ENCODE results near the gene ZNF888.
"Not testable (repeated sequence)": the region's sequence is repeated elsewhere in the genome, so short reads cannot be mapped to it uniquely, and the experiment has no call there.

The ZNF888 gene

GRCh38 chr19:52936151-52936953, 13.1 kb upstream of the ZNF888 start:
- H3K4me3 ChIP-seq (ENCODE audit: low read depth, low read length), result no peak overlapping the region
- TF ChIP-seq, protein P1, sequence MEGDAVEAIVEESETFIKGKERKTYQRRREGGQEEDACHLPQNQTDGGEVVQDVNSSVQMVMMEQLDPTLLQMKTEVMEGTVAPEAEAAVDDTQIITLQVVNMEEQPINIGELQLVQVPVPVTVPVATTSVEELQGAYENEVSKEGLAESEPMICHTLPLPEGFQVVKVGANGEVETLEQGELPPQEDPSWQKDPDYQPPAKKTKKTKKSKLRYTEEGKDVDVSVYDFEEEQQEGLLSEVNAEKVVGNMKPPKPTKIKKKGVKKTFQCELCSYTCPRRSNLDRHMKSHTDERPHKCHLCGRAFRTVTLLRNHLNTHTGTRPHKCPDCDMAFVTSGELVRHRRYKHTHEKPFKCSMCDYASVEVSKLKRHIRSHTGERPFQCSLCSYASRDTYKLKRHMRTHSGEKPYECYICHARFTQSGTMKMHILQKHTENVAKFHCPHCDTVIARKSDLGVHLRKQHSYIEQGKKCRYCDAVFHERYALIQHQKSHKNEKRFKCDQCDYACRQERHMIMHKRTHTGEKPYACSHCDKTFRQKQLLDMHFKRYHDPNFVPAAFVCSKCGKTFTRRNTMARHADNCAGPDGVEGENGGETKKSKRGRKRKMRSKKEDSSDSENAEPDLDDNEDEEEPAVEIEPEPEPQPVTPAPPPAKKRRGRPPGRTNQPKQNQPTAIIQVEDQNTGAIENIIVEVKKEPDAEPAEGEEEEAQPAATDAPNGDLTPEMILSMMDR (IDR thresholded peaks at IDR 0.05; ENCODE audit: low read depth, low read length), result no peak

- TF ChIP-seq, protein P1 (IDR thresholded peaks at IDR 0.05; ENCODE audit: low read depth, low read length), result no peak
- no peak overlapping the region for H3K4me3 ChIP-seq (ENCODE audit: low read depth, low read length)
These were observed 12.2 kb upstream of the ZNF888 start for GRCh38 chr19:52935434-52935833.

GRCh38 chr19:52924641-52925040, 1.4 kb upstream of the ZNF888 start:
- not testable (repeated sequence) for H3K4me3 ChIP-seq (ENCODE audit: low read depth, low read length)

- H3K4me3 ChIP-seq (ENCODE audit: low read depth, low read length), result peak overlapping the region; percentile 78
These were observed 758 bp upstream of the ZNF888 start for GRCh38 chr19:52923778-52924593.

GRCh38 chr19:52917531-52917930, 5.7 kb downstream of the ZNF888 start:
- no peak overlapping the region for H3K4me3 ChIP-seq (ENCODE audit: low read depth, low read length)
- TF ChIP-seq, protein P1 (IDR thresholded peaks at IDR 0.05; ENCODE audit: low read depth, low read length), result no peak

More at GRCh38 chr19:52923778-52924593, 758 bp upstream of the ZNF888 start:
- TF ChIP-seq, protein P1 (IDR thresholded peaks at IDR 0.05; ENCODE audit: low read depth, low read length), result no peak

DNA sequence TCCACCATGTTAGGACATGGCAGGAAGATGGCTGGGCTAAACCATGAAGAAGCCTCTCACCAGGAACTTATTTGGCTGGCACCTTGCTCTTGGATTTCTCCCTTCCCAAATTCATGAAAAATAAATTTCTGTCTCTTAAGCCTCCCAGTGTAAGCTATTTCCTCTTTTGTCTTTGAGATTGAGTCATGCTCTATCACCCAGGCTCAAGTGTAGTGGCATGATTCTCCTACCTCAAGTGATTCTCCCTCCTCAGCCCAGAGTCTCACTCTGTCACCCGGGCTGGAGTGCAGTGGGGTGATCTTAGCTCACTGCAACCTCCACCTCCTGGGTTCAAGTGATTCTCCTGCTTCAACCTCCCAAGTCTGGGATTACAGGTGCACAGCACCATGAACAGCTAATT, 12.6 kb downstream of the ZNF888 start:
- TF ChIP-seq, protein P1 (IDR thresholded peaks at IDR 0.05; ENCODE audit: low read depth, low read length), result no peak
- no peak overlapping the region for H3K4me3 ChIP-seq (ENCODE audit: low read depth, low read length)

DNA sequence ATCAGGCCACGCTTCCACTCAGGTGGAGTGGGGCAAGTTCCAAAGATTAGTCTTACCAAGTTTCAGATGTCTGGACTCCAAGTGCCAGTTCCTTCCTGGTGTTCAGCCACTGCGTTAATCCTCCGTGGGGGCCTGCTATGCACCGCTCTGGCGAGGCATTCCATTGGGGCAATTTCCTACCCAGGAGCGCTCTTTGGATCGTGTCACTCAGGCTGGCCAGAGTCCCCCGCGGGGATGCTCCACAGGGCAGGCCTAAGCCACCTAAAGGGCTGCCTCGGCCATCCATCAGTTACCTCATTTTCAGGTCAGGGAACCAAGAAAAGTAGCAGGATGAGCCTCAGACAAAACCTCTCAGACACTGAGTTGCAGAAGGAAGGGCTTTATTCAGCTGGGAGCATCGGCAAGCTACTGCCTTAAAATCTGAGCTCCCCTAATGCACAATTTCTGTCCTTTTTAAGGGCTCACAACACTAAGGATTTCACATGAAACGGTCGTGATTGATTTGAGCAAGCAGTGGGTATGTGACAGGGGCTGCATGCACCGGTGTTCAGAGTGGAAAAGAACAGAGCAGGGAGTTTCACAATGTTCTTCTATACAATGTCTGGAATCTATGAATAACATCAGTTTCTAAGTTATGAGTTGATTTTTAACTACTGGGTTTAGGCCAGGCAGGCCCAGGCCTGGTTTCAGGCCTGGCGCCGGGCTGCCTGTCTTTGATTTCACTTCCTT, 19.0 kb downstream of the ZNF888 start:
- H3K4me3 ChIP-seq (ENCODE audit: low read depth, low read length), result not testable (repeated sequence)

GRCh38 chr19:52901842-52902241, 21.4 kb downstream of the ZNF888 start:
- H3K4me3 ChIP-seq (ENCODE audit: low read depth, low read length), result no peak overlapping the region
- TF ChIP-seq, protein P1 (IDR thresholded peaks at IDR 0.05; ENCODE audit: low read depth, low read length), result no peak

DNA sequence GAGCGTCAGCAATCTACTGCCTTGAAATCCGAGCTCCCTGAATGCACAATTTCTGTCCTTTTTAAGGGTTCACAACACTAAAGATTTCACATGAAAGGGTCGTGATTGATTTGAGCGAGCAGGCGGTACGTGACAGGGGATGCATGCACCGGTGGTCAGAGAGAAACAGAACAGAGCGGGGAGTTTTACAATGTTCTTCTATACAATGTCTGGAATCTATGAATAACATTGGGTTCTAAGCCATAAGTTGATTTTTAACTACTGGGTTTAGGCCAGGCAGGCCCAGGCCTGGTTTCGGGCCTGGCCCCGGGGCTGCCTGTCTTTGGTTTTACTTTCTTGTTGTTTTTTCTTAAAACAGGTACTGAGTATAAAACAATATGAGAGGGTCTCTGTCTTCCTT, 24.6 kb downstream of the ZNF888 start:
- H3K4me3 ChIP-seq (ENCODE audit: low read depth, low read length), result not testable (repeated sequence)
